ENCODE measurements around the gene BCAR1.
"Not testable (repeated sequence)": the region's sequence is repeated elsewhere in the genome, so short reads cannot be mapped to it uniquely, and the experiment has no call there.

The BCAR1 gene

GRCh38 chr16:75251280-75252048, at the start of gene BCAR1:
BCAR1 (minus strand) TSS chr16:75251624; CDS start chr16:75251482, 142 bp downstream.
- no peak for DNase-seq

DNA sequence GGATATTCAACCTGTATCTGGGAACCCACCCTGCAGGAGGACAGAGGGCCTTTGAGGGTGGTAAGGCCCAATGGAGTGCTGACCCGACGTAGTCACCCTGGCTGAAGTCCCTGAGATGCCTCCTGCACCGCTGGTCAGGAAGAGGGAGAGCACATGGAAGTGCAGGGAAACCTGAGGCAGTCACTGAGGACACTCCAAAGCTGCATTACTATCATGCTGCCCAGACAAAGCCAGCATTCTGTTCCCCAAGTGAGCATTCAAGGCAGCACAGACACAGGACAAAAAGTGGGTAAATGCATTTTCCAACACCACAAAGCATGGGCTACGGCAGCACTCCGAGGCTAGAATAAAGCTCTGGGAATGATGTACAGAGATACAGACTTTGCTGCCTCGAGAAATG, 46.8 kb upstream of the BCAR1 start:
- no peak for DNase-seq

DNA sequence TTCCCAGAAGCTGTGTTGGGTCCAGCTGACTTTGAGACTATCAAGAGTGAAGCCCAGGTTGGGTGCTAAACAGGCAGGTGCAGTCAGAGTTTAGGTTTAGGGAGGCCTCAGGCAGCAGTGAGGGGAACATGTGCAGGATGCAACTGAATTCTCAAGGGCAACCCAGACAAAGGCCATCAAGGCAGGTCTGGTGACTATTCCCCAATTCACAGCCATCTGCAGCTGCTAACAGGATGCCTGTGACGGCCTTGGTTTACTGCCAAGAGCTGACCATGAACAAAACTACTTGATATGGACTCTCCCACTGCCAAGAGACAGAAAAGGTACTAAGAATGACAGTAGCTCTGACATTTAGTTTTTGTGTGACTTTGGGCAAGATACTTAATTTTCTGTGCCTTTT, 45.2 kb upstream of the BCAR1 start:
- no peak for DNase-seq

DNA sequence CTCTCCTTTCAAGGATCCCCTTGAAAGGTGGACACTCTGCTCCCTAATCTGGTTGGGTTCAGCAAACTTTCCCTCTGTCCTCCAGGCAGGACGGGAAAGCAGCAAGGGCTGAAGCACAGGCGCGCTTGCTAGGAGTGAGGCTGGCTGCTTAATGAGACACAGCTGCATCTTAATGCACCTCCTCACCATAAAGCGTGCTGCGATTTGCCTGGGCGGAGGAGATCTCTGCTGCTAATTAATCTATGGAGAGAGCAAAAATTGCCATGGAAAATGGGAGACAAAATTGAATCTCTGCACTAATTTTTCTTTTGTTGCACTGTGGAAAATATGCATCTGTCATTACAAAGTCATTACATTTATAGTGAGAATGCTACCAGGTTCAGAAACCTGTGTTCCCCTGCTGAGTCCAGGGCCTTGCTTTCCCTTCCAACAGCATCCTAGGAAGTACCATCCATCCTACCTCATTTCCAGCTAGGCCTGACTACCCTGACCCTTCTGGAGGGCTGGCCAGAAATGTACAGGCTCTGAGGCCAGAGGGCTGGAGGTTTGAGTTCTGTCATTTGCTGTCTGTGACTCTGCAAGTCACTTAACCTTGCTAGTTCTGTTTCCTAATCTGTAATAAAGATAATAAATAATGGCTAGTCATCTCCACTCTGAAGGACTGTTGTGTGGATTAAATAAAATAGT, 43.5 kb upstream of the BCAR1 start:
- DNase-seq, result no peak

- no peak for DNase-seq
These were observed 42.3 kb upstream of the BCAR1 start for GRCh38 chr16:75293772-75294171.

GRCh38 chr16:75293173-75293572, 41.7 kb upstream of the BCAR1 start:
- no peak for DNase-seq

- DNase-seq, result no peak
These were observed 41.3 kb upstream of the BCAR1 start for GRCh38 chr16:75292691-75293090.

DNA sequence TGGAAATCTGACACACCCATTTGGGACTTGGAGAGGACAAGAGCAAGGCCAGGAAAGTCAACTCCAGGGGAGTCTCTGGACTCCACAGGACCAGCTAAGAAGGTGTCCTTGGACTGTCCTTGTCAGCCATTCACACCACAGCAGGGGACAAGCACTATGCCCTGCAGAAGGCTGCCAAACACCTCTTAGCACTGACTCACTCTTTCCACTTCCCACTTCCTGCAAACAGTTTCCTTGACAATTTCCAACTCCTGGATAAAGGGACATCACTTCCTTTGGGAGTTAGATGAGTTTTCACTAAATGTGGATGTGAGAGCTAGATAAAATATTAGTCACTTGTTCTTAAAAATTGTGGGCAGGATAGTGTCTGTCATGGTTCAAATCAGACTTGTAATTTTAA, 37.8 kb upstream of the BCAR1 start:
- DNase-seq, result no peak

GRCh38 chr16:75288596-75289120, 37.2 kb upstream of the BCAR1 start:
- DNase-seq, result no peak

GRCh38 chr16:75288181-75288580, 36.8 kb upstream of the BCAR1 start:
- DNase-seq, result no peak

DNA sequence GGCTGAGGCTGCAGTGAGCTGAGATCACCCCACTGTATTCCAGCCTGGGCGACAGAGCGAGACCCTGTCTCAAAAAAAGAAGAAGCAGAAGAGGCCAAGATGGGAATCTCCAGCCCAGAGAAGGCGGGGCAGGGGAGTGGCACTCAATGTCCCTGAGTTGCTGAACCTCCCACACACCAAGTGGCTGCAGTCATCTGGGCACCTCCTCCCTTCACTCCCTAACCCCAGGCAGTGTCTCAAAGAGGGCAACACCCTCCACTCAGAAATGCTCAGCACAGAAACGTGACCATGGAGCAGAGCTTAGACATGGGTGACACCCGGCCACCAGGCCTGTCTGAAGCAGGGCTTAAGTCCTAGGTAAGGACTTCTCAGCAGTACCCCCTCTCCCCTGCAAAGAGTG, 36.3 kb upstream of the BCAR1 start:
- DNase-seq, result no peak

- no peak for DNase-seq
These were observed 35.0 kb upstream of the BCAR1 start for GRCh38 chr16:75286389-75286788.

GRCh38 chr16:75282466-75283281, 31.2 kb upstream of the BCAR1 start:
- no peak for DNase-seq

DNA sequence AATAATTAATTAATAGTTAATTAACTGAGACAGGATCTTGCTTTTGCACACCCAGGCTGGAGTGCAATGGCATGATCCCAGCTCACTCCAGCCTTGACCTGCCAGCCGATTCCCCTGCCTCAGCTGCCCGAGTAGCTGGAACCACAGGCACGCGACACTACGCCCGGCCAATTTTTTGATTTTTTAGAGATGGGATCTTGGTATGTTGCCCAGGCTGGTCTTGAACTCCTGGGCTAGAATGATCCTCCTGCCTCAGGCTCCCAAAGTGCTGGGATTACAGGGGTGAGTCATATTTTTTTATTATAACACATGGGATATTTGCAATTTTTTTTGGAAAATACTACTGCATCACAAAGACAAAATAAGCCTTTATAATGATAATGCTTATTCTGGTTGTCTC, 30.4 kb upstream of the BCAR1 start:
- no peak for DNase-seq

DNA sequence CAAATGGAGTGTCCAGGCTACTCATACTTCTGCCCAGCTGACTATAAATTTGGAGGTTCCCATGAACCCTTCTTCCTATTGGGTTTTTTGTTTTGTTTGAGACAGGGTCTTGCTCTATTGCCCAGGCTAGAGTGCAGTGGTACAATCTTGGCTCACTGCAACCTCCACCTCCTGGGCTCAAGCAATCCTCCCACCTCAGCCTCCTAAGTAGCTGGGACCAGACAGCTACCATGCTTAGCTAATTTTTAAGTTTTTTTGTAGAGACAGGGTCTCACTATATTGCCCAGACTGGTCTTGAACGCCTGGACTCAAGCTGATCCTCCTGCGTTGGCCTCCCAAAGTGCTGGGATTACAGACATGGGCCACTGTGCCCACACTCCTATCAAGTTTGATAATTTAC, 29.6 kb upstream of the BCAR1 start:
- DNase-seq, result not testable (repeated sequence)

- DNase-seq, result no peak
These were observed 28.9 kb upstream of the BCAR1 start for GRCh38 chr16:75280331-75280804.

DNA sequence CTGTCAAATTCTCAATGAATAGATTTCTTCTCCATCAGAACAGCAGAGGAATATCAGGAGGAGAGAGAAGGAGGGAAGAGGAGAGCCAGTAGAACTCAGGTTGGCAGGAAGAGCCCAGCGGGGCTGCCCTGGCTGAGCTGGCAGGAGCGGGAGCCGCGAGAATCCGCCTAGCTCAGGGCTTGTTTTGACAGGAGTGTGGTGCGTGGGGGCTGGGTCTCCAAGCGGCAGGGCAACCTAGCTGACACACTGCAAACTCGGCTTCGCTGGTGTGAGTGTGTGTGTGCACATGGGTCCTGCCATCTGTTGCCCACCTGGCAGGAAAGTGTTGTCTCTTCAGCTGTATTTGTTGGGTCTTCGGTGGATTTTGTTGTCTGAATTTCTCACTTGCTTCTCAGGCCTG, 27.9 kb upstream of the BCAR1 start:
- DNase-seq, result no peak

DNA sequence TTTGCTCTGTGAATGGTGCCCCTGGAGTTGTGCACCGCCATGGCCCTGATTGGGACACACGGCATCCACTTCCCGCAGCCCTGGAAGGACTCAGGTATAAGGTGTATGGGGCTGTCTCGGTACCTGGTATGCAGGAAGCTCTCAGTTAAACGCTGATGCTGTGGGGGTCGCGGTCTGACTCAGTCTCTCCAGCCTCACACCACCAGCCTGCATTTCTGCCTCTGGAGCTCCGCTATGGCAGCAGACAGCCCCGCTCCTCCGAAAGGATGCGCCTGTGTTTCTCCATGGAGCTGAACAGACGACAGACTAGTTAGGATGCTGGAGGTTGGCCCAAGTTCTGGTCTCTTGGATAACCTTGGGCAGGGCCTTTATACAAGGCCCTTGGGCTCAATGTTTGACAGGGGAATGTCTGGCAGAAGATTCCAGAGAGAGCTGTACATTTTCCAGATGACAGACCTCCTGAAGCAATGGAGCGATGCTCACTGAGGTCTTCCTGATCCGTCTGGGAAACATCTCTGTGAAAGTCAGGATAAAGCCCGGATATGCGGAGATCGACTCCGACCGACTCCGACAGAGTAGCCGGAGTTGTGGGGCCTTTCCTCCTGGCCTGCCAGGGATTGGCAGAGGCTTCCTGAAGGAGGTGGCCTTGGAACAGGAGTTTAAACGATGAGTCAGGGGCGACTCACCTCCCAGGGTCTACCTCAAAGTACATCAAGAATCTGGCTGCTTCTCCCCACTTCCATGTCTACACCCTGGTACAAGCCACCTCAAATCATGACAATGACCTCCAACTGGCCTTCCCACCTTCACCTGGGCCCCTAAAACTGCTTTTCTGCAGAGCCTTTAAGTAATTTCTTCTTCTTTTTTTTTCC, 21.9 kb upstream of the BCAR1 start:
- DNase-seq, result no peak

- not testable (repeated sequence) for DNase-seq
These were observed 21.2 kb upstream of the BCAR1 start for GRCh38 chr16:75272629-75273028.

GRCh38 chr16:75272097-75272551, 20.7 kb upstream of the BCAR1 start:
- no peak for DNase-seq

- DNase-seq, result no peak
These were observed 20.1 kb upstream of the BCAR1 start for GRCh38 chr16:75271441-75272096.

DNA sequence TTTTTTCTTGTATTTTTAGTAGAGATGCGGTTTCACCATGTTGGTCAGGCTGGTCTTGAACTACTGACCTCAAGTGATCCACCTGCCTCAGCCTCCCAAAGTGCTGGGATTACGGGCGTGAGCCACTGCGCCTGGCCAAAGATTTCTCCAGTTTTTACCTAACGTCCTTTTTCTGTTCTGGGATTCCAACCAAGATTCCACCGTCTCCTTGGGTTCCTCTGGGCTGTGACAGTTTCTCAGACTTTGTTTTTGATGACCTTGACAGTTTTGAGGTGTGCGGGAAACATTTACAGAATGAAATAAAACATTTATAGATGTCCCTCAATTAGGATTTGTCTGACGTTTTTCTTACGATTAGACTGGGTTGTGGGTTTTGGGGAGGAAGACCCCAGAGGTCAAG, 17.9 kb upstream of the BCAR1 start:
- DNase-seq, result not testable (repeated sequence)
